ENCODE measurements around the gene NPR1. TPM values are rescaled to one million over a fixed set of nuclear protein-coding genes. Genes with fewer than 3 reads are reported as not detected.
A peak's percentile ranks its signal among the peaks of the same experiment; 100 is the strongest.

NPR1 gene
- total and polyA plus RNA-seq, 4 donors: 16.7 to 98.9 (median 46.8) TPM

DNA sequence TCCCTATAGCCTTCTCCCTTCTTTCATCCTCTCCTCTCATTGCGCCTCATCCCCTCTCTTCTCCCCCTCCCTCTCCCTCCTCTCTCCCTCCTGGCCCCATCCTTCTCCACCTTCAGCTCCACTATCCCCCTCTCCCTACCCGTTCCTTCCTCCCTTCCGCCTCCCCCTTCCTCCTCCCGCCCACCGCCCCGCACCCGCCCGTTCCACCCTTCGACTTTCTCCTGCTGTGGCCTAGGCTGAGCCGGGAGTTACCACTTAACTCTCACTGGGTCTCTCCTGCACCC, 1.6 kb downstream of the NPR1 start:
- no peak overlapping the region for H3K27ac ChIP-seq (ENCODE audit: low read depth in 1 of 2, low read length in 1 of 2)
- 25 to 36% methylated on average over 10 of the region's 10 CpGs for whole genome bisulfite sequencing, 2 donors
- no peak for ATAC-seq (ENCODE audit: insufficient read depth, low FRiP score)
- H3K36me3 ChIP-seq (ENCODE audit: control insufficient read depth in 4 of 4, insufficient read depth in 4 of 4, low read length in 4 of 4): peaks cover 0 to 9% (median 0%) of the 10 kb centered on the region in 4 donors
- DNase-seq: no peak
- H3K4me1 ChIP-seq (ENCODE audit: control insufficient read depth in 5 of 5, insufficient read depth in 5 of 5, low read length in 5 of 5): peaks cover 0 to 25% (median 2%) of the 10 kb centered on the region in 5 donors
- no peak overlapping the region for H3K9ac ChIP-seq (ENCODE audit: insufficient read depth in 1 of 2, low read length in 2 of 2)
- H3K4me3 ChIP-seq: peak overlapping the region; percentile 91
- H3K9me3 ChIP-seq (ENCODE audit: control insufficient read depth in 4 of 4, insufficient read depth in 3 of 4, low read length in 3 of 4): no peaks in the 10 kb centered on the region
- TF ChIP-seq, protein P1, sequence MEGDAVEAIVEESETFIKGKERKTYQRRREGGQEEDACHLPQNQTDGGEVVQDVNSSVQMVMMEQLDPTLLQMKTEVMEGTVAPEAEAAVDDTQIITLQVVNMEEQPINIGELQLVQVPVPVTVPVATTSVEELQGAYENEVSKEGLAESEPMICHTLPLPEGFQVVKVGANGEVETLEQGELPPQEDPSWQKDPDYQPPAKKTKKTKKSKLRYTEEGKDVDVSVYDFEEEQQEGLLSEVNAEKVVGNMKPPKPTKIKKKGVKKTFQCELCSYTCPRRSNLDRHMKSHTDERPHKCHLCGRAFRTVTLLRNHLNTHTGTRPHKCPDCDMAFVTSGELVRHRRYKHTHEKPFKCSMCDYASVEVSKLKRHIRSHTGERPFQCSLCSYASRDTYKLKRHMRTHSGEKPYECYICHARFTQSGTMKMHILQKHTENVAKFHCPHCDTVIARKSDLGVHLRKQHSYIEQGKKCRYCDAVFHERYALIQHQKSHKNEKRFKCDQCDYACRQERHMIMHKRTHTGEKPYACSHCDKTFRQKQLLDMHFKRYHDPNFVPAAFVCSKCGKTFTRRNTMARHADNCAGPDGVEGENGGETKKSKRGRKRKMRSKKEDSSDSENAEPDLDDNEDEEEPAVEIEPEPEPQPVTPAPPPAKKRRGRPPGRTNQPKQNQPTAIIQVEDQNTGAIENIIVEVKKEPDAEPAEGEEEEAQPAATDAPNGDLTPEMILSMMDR (IDR thresholded peaks at IDR 0.05; ENCODE audit: control extremely low read depth, extremely low read depth): no peak
- peaks cover 0 to 40% (median 32%) of the 10 kb centered on the region in 3 donors for H3K27me3 ChIP-seq (ENCODE audit: control insufficient read depth in 3 of 3, insufficient read depth in 3 of 3, low read length in 2 of 3)

DNA sequence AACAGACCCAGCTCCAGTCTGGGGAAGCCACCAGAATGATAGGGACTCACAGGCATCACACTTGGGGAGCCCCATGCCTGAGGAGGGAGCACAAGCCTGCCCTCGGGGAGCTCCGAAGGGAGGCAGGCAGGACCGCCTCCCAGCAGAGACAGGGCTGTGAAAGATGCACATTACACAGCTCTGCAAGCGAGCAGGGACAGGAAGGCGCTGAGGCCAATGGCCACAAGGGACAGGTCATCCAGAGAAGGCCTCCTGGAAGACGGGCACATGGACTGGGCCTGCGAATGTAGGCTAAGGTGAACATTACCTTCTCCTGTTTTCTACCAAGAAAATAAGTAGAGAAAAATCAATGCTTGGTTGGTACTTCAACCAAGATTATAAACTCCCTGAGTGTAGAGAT, 4.2 kb downstream of the NPR1 start:
- DNase-seq: no peak
- 91% methylated on average over 7 of the region's 7 CpGs for WGBS, 2 donors

DNA sequence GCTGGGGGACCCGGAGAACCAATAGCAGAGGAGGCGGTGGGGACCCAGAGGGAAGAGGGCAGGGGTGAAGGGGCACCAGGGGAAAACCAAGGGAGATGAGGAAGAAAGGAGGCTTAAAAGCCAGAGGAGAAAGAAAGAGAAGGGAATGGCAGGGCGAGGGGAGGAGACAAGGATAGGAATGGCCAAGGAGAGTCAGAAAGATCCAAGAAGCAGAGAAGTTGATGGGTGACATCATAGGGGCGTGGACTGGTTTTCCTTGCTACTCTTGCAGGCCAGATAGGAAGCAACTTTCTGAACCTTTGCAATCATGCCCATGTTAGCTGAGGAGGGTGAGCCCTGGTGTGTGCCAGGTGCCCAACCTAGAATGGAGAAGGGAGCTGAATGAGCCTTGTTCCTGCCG, 5.4 kb downstream of the NPR1 start:
- H3K27me3 ChIP-seq (ENCODE audit: control insufficient read depth in 3 of 3, insufficient read depth in 3 of 3, low read length in 2 of 3): peaks cover 0 to 30% (median 24%) of the 10 kb centered on the region in 3 donors
- H3K4me3 ChIP-seq: no peak overlapping the region
- no peak overlapping the region for H3K27ac ChIP-seq (ENCODE audit: low read depth in 1 of 2, low read length in 1 of 2)
- H3K36me3 ChIP-seq (ENCODE audit: control insufficient read depth in 4 of 4, insufficient read depth in 4 of 4, low read length in 4 of 4): peaks cover 0 to 27% (median 0%) of the 10 kb centered on the region in 4 donors
- WGBS, 2 donors: 84 to 91% methylated on average over 5 of the region's 5 CpGs
- H3K9ac ChIP-seq (ENCODE audit: insufficient read depth in 1 of 2, low read length in 2 of 2): no peak overlapping the region
- DNase-seq: no peak
- H3K4me1 ChIP-seq (ENCODE audit: control insufficient read depth in 5 of 5, insufficient read depth in 5 of 5, low read length in 5 of 5): peaks cover 0 to 9% (median 0%) of the 10 kb centered on the region in 5 donors
- TF ChIP-seq, protein P1 (IDR thresholded peaks at IDR 0.05; ENCODE audit: control extremely low read depth, extremely low read depth): no peak
- no peak for ATAC-seq (ENCODE audit: insufficient read depth, low FRiP score)
- H3K9me3 ChIP-seq (ENCODE audit: control insufficient read depth in 4 of 4, insufficient read depth in 3 of 4, low read length in 3 of 4): no peaks in the 10 kb centered on the region

More for the DNA sequence above, 4.2 kb downstream of the NPR1 start:
- H3K36me3 ChIP-seq (ENCODE audit: control insufficient read depth in 4 of 4, insufficient read depth in 4 of 4, low read length in 4 of 4): peaks cover 0 to 18% (median 0%) of the 10 kb centered on the region in 4 donors
- H3K4me3 ChIP-seq: no peak overlapping the region
- ATAC-seq (ENCODE audit: insufficient read depth, low FRiP score): no peak
- no peak overlapping the region for H3K9ac ChIP-seq (ENCODE audit: insufficient read depth in 1 of 2, low read length in 2 of 2)
- peaks cover 0 to 21% (median 0%) of the 10 kb centered on the region in 5 donors for H3K4me1 ChIP-seq (ENCODE audit: control insufficient read depth in 5 of 5, insufficient read depth in 5 of 5, low read length in 5 of 5)
- H3K27ac ChIP-seq (ENCODE audit: low read depth in 1 of 2, low read length in 1 of 2): no peak overlapping the region
- peaks cover 0 to 40% (median 28%) of the 10 kb centered on the region in 3 donors for H3K27me3 ChIP-seq (ENCODE audit: control insufficient read depth in 3 of 3, insufficient read depth in 3 of 3, low read length in 2 of 3)
- TF ChIP-seq, protein P1 (IDR thresholded peaks at IDR 0.05; ENCODE audit: control extremely low read depth, extremely low read depth): no peak
- H3K9me3 ChIP-seq (ENCODE audit: control insufficient read depth in 4 of 4, insufficient read depth in 3 of 4, low read length in 3 of 4): no peaks in the 10 kb centered on the region

DNA sequence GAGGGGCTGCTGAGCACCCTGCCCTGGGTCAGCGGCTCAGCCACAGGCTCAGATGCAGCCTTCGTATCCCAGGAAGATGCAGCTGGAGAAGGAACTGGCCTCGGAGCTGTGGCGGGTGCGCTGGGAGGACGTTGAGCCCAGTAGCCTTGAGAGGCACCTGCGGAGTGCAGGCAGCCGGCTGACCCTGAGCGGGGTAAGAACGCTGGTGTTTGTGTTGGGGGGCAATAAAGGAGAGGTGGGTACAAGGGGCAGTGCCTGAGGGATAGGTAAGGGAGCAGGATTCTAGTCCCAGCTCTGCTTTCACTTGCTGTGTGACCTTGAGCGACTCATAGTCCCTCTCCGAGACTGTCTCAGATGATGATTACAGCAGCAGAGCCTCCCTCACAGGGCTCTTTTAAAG, 6.4 kb downstream of the NPR1 start:
- no peak overlapping the region for H3K4me3 ChIP-seq
- DNase-seq (no peak), ATAC-seq (ENCODE audit: insufficient read depth, low FRiP score) (no peak)
- peaks cover 0 to 3% (median 0%) of the 10 kb centered on the region in 5 donors for H3K4me1 ChIP-seq (ENCODE audit: control insufficient read depth in 5 of 5, insufficient read depth in 5 of 5, low read length in 5 of 5)
- 89 to 95% methylated on average over 12 of the region's 12 CpGs for WGBS, 2 donors
- no peak overlapping the region for H3K9ac ChIP-seq (ENCODE audit: insufficient read depth in 1 of 2, low read length in 2 of 2)
- TF ChIP-seq, protein P1 (IDR thresholded peaks at IDR 0.05; ENCODE audit: control extremely low read depth, extremely low read depth): no peak
- no peak overlapping the region for H3K27ac ChIP-seq (ENCODE audit: low read depth in 1 of 2, low read length in 1 of 2)
- H3K36me3 ChIP-seq (ENCODE audit: control insufficient read depth in 4 of 4, insufficient read depth in 4 of 4, low read length in 4 of 4): peaks cover 0 to 29% (median 0%) of the 10 kb centered on the region in 4 donors
- H3K27me3 ChIP-seq (ENCODE audit: control insufficient read depth in 3 of 3, insufficient read depth in 3 of 3, low read length in 2 of 3): peaks cover 0 to 24% (median 19%) of the 10 kb centered on the region in 3 donors
- H3K9me3 ChIP-seq (ENCODE audit: control insufficient read depth in 4 of 4, insufficient read depth in 3 of 4, low read length in 3 of 4): no peaks in the 10 kb centered on the region
